KMS-11 (cell line): ENCODE data around the gene IMMP2L.

ENCODE experiments used
- H2AFZ ChIP-seq: fragments of 200-600 bp; sonication (generic); 2 replicates; pipeline ENCODE4 v1.6.1; 2016; ENCODE audit warnings: antibody characterized with exemption, mixed run types, low read depth
- H3K27ac ChIP-seq: fragments of 200-600 bp; sonication (generic); 2 replicates; pipeline ENCODE4 v1.6.1; 2016; ENCODE audit warnings: mild to moderate bottlenecking, mixed run types
- H3K27me3 ChIP-seq: fragments of 200-600 bp; sonication (generic); 2 replicates; pipeline ENCODE4 v1.6.1; 2017; ENCODE audit warnings: mild to moderate bottlenecking, low read depth, mixed run types, moderate library complexity; ENCODE audit not compliant: insufficient read depth
- H3K36me3 ChIP-seq: fragments of 200-600 bp; sonication (generic); 2 replicates; pipeline ENCODE4 v1.6.1; 2017; ENCODE audit warnings: mild to moderate bottlenecking, mixed run types; ENCODE audit not compliant: insufficient read depth
- H3K4me1 ChIP-seq: fragments of 200-600 bp; sonication (generic); 2 replicates; pipeline ENCODE4 v1.6.1; 2016; ENCODE audit warnings: mild to moderate bottlenecking, low read depth, mixed run types; ENCODE audit not compliant: poor library complexity, severe bottlenecking
- H3K4me2 ChIP-seq: fragments of 200-600 bp; sonication (generic); 2 replicates; pipeline ENCODE4 v1.7.0; 2016; ENCODE audit warnings: mild to moderate bottlenecking, mixed run types
- H3K4me3 ChIP-seq: fragments of 200-600 bp; sonication (generic); IDR thresholded peaks from 2 replicates; pipeline ENCODE4 v1.6.1; 2017; ENCODE audit warnings: low read depth, low read length, mixed read lengths; ENCODE audit not compliant: insufficient read depth
- H3K79me2 ChIP-seq: fragments of 200-600 bp; sonication (generic); 2 replicates; pipeline ENCODE4 v1.6.1; 2016; ENCODE audit warnings: low read depth, mixed run types; ENCODE audit not compliant: insufficient read depth
- H3K9ac ChIP-seq: fragments of 200-600 bp; sonication (generic); 2 replicates; pipeline ENCODE4 v1.6.1; 2016; ENCODE audit warnings: mild to moderate bottlenecking, mixed run types
- H4K20me1 ChIP-seq: fragments of 200-600 bp; sonication (generic); 2 replicates; pipeline ENCODE4 v1.6.1; 2016; ENCODE audit warnings: mild to moderate bottlenecking, mixed run types; ENCODE audit not compliant: insufficient read depth
- TF ChIP-seq, protein P1 (sequence below): fragments of 200-600 bp; sonication (generic); conservative IDR thresholded peaks from 2 replicates; pipeline ENCODE4 v1.6.1; 2017; ENCODE audit warnings: low read depth, mild to moderate bottlenecking, antibody characterized with exemption, low read length, moderate library complexity, mixed read lengths

IMMP2L gene

DNA sequence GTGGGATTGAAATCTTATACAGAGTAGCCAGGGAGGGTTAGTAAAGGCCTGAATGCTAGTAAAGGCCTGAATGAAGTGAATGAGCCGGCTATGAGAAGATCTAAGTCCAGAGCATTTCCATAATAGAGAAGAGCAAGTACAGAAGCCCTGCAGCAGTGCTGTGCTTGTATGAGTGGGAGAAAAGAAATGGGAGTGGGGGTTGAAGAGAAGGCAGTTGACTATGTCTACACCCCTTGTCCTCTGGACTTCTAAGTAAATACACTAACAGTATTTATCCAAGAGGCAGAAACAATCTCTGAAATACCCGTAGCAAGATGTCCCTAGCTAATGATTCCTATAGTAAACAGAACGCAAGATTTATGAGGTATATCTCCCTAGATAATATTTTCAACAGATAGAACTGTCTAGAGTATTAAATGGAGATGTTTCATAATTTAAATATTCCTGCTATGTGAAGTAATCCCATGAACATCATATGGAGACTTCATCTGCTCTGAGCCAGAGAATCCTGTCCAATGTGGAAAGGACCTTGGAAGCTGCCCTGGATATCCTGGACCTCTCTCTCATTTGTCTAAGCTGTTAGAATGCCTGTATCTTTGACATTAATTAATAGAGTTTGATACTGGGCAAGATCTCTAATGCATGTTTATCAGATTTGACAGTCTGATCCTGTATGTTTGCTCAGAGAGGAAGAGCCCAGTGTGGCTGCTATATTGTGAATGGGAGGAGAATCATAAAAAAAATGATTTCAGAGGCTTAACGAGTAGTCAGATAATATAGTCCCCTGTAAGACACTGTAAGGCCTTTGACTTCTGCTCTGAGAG lies 299.8 kb downstream of the IMMP2L start:
- Histone ChIP-seq H3K4me2 (no peak overlapping the region), H3K27ac (no peak overlapping the region), H3K36me3 (no peaks in the 10 kb centered on the region), H3K9ac (no peak overlapping the region), H2AFZ (no peak overlapping the region), H3K4me1 (no peaks in the 10 kb centered on the region), H3K27me3 (no peaks in the 10 kb centered on the region), H3K4me3 (no peak overlapping the region), H3K79me2 (no peaks in the 10 kb centered on the region), H4K20me1 (no peaks in the 10 kb centered on the region)
- TF ChIP-seq, protein P1, sequence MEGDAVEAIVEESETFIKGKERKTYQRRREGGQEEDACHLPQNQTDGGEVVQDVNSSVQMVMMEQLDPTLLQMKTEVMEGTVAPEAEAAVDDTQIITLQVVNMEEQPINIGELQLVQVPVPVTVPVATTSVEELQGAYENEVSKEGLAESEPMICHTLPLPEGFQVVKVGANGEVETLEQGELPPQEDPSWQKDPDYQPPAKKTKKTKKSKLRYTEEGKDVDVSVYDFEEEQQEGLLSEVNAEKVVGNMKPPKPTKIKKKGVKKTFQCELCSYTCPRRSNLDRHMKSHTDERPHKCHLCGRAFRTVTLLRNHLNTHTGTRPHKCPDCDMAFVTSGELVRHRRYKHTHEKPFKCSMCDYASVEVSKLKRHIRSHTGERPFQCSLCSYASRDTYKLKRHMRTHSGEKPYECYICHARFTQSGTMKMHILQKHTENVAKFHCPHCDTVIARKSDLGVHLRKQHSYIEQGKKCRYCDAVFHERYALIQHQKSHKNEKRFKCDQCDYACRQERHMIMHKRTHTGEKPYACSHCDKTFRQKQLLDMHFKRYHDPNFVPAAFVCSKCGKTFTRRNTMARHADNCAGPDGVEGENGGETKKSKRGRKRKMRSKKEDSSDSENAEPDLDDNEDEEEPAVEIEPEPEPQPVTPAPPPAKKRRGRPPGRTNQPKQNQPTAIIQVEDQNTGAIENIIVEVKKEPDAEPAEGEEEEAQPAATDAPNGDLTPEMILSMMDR, result no peak

DNA sequence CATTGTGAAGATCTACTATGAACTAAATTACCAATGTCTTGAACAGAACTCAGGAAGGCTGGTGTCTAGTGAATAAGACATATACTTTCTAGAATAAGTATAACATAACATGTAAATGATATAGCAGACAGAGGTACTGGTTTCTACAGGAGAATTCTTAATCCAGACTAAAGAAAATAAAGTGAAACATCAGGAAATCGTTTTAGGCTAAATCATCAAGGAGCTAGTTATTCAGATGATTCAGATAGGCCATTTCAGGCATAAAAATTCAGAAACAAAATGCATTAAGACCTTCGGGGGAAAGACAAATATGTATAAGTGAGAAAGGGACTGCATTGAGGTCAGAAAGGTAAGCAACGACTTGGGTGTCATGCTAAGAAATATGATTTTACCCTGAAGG lies 300.8 kb downstream of the IMMP2L start:
- Histone ChIP-seq H3K27me3 (no peaks in the 10 kb centered on the region), H3K9ac (no peak overlapping the region), H4K20me1 (no peaks in the 10 kb centered on the region), H3K4me2 (no peak overlapping the region), H3K4me3 (no peak overlapping the region), H3K27ac (no peak overlapping the region), H3K36me3 (no peaks in the 10 kb centered on the region), H2AFZ (no peak overlapping the region), H3K79me2 (no peaks in the 10 kb centered on the region), H3K4me1 (no peaks in the 10 kb centered on the region)
- TF ChIP-seq, protein P1, result no peak

DNA sequence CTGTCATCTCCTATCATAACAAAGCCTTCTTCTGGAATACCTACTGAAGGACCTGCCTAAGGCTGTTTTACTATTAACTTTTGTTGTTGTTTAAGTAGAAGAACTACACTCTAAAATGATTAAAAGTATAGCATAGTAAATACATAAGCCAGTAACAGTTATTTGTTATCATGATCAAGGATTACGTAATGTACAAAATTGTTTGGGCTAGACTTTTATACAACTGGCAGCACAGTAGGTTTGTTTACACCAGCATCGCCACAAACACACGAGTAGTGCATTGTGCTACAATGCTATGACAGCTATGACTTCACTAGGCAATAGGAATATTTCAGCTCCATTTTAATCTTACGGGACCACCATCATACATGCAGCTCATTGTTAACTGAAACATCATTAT lies 302.3 kb downstream of the IMMP2L start:
- Histone ChIP-seq H3K36me3 (no peaks in the 10 kb centered on the region), H3K79me2 (no peaks in the 10 kb centered on the region), H4K20me1 (no peaks in the 10 kb centered on the region), H3K27ac (no peak overlapping the region), H2AFZ (no peak overlapping the region), H3K4me1 (no peaks in the 10 kb centered on the region), H3K4me3 (no peak overlapping the region), H3K27me3 (no peaks in the 10 kb centered on the region), H3K4me2 (no peak overlapping the region), H3K9ac (no peak overlapping the region)
- TF ChIP-seq, protein P1, result no peak

DNA sequence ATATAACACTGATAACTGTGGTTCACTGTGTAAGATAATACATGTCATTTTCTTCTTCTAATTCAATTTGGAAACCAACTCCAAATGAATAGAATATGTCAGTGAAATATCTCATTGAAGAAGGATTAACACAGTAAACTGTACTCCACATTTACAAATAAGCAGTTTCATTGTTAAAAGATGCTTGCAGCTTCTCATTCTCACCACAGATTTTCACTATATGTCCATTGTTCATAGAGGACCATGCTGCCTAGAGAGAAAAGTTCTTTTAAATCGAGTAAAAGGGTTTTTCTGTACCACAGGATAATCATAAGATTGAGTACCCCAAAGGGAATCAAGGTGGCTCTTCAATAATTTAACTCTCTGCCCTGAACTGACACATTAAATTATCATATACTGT lies 305.9 kb downstream of the IMMP2L start:
- Histone ChIP-seq H3K9ac (no peak overlapping the region), H3K4me2 (no peak overlapping the region), H3K27me3 (no peaks in the 10 kb centered on the region), H3K36me3 (no peaks in the 10 kb centered on the region), H3K27ac (no peak overlapping the region), H4K20me1 (no peaks in the 10 kb centered on the region), H3K4me1 (no peaks in the 10 kb centered on the region), H2AFZ (no peak overlapping the region), H3K4me3 (no peak overlapping the region), H3K79me2 (no peaks in the 10 kb centered on the region)
- TF ChIP-seq, protein P1, result no peak
